ENCODE measurements around the gene MICAL2. TPM values are rescaled to one million over a fixed set of nuclear protein-coding genes. Genes with fewer than 3 reads are reported as not detected.

Gene MICAL2
- total and polyA plus RNA-seq, 10 of the 15 experiments (the other 5 are each of a cell fraction or from before 2014, with no cell fraction given): 0.90 to 5.6 (median 2.4) TPM

- ChIA-PET SMC1A (ENCODE audit: uncharacterized antibody, unreplicated experiment) (interaction anchor here (0.6 to 0.9 kb wide), 2 partner anchors 15 to 18 kb away, joined by 3 read pairs; no protein-coding TSS in a partner anchor), POLR2A (no interaction called here), RAD21 (ENCODE audit: unreplicated experiment) (no interaction called here), CTCF (interaction anchor here (1.2 kb wide), 1 partner anchor 100 kb away, joined by 4 read pairs; no protein-coding TSS in a partner anchor)
- no TSS peak for BruUV-seq (replicated peaks)
- no peak overlapping the region for H3K9ac ChIP-seq (ENCODE audit: control insufficient read depth, insufficient read depth, low read length)
- TF ChIP-seq IRF5 (IDR thresholded peaks at IDR 0.05; ENCODE audit: borderline replicate concordance) (no peak), ETV6 (conservative IDR thresholded peaks at IDR 0.05 in 1 of 2, IDR thresholded peaks at IDR 0.05 in 1 of 2; ENCODE audit: borderline replicate concordance in 1 of 2, low read depth in 1 of 2) (no peak), ZSCAN29 (IDR thresholded peaks at IDR 0.05) (no peak), MYB (IDR thresholded peaks at IDR 0.05; ENCODE audit: borderline replicate concordance, low read depth, low read length) (no peak), PAX8 (IDR thresholded peaks at IDR 0.05) (no peak), NFYA (IDR thresholded peaks at IDR 0.05; ENCODE audit: borderline replicate concordance, low read depth, low read length) (no peak), TCF12 (IDR thresholded peaks at IDR 0.05; ENCODE audit: low read depth, low read length) (no peak), ZZZ3 (IDR thresholded peaks at IDR 0.05; ENCODE audit: control insufficient read depth, insufficient read length, low read depth) (no peak), SREBF2 (IDR thresholded peaks at IDR 0.05; ENCODE audit: low read length) (no peak), BRCA1 (IDR thresholded peaks at IDR 0.05; ENCODE audit: low read depth, low read length) (no peak), SUZ12 (IDR thresholded peaks at IDR 0.05; ENCODE audit: unreplicated experiment) (no peak), CBFB (IDR thresholded peaks at IDR 0.05; ENCODE audit: low read depth) (no peak), YBX1 (IDR thresholded peaks at IDR 0.05) (no peak), BACH1 (IDR thresholded peaks at IDR 0.05; ENCODE audit: borderline replicate concordance) (no peak), MTA2 (IDR thresholded peaks at IDR 0.05; ENCODE audit: low read depth) (no peak), SIX5 (IDR thresholded peaks at IDR 0.05; ENCODE audit: low read depth, low read length, severe bottlenecking) (no peak), NR2F1 (conservative IDR thresholded peaks at IDR 0.05) (no peak), NFIC (IDR thresholded peaks at IDR 0.05; ENCODE audit: low read depth, low read length) (no peak)
- TF ChIP-seq, protein P1, sequence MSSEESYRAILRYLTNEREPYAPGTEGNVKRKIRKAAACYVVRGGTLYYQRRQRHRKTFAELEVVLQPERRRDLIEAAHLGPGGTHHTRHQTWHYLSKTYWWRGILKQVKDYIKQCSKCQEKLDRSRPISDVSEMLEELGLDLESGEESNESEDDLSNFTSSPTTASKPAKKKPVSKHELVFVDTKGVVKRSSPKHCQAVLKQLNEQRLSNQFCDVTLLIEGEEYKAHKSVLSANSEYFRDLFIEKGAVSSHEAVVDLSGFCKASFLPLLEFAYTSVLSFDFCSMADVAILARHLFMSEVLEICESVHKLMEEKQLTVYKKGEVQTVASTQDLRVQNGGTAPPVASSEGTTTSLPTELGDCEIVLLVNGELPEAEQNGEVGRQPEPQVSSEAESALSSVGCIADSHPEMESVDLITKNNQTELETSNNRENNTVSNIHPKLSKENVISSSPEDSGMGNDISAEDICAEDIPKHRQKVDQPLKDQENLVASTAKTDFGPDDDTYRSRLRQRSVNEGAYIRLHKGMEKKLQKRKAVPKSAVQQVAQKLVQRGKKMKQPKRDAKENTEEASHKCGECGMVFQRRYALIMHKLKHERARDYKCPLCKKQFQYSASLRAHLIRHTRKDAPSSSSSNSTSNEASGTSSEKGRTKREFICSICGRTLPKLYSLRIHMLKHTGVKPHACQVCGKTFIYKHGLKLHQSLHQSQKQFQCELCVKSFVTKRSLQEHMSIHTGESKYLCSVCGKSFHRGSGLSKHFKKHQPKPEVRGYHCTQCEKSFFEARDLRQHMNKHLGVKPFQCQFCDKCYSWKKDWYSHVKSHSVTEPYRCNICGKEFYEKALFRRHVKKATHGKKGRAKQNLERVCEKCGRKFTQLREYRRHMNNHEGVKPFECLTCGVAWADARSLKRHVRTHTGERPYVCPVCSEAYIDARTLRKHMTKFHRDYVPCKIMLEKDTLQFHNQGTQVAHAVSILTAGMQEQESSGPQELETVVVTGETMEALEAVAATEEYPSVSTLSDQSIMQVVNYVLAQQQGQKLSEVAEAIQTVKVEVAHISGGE (CRISPR knock-in tag; IDR thresholded peaks at IDR 0.05): no peak
- no peaks in the 10 kb centered on the region for H3K79me2 ChIP-seq (ENCODE audit: control insufficient read depth, insufficient read depth, low read length)
- no peaks in the 10 kb centered on the region; a peak in 1 of 4 replicates for H3K27me3 ChIP-seq (replicated peaks in 1 of 2; ENCODE audit: control insufficient read depth in 2 of 2, insufficient read depth in 2 of 2, low read length in 1 of 2)
- H3K4me2 ChIP-seq (ENCODE audit: control insufficient read depth, insufficient read depth): no peak overlapping the region
- in situ Hi-C loops (cut with MboI): no loop called here
- H3K4me3 ChIP-seq: no peak overlapping the region
- no peak for ATAC-seq
- DNase-seq (ENCODE audit: low read depth, low spot score): no peak
- no peaks in the 10 kb centered on the region for H3K36me3 ChIP-seq (ENCODE audit: control insufficient read depth in 2 of 2, insufficient read depth in 2 of 2, low read length in 1 of 2)
- no peaks in the 10 kb centered on the region for H4K20me1 ChIP-seq (ENCODE audit: control insufficient read depth, insufficient read depth)
- intact Hi-C loops (cut with micrococcal nuclease; ENCODE audit: unreplicated experiment): no loop called here
- no peaks in the 10 kb centered on the region for H3K9me3 ChIP-seq (replicated peaks; ENCODE audit: control insufficient read depth, insufficient read depth, low read length)
- WGBS (ENCODE audit: insufficient coverage, insufficient replicate concordance, low lambda C conversion rate, missing lambda C conversion rate): 41% methylated on average over 12 of the region's 12 CpGs
- no peak overlapping the region for H3K27ac ChIP-seq (ENCODE audit: control insufficient read depth, insufficient read depth)
- no peak for FAIRE-seq
- no peak overlapping the region for H2AFZ ChIP-seq (ENCODE audit: control insufficient read depth, low read depth, low read length)
- no peaks in the 10 kb centered on the region; the same call in 1 of the 2 replicates for H3K4me1 ChIP-seq (ENCODE audit: control insufficient read depth, insufficient read depth, low read length)
These were observed 26.8 kb downstream of the MICAL2 start for GRCh38 chr11:12137005-12137690.
